HEK293 (cell line): ENCODE measurements around the gene PODN.

ENCODE experiments used
- CTCF ChIA-PET: fragments of 350-600 bp; formaldehyde crosslinking; extraction: SDS; loops from one replicate; lab custom pipeline; 2021; ENCODE audit warnings: antibody characterized with exemption; lab: Yijun Ruan, JAX
- POLR2A ChIA-PET: fragments of 300-600 bp; formaldehyde crosslinking; extraction: SDS; loops from one replicate; lab custom pipeline; 2020; ENCODE audit warnings: antibody characterized with exemption, inconsistent platforms; lab: Yijun Ruan, JAX
- H3K27ac ChIP-seq: fragments of 200-500 bp; sonication (Bioruptor generic); 2 replicates; pipeline ENCODE4 v1.5.1; 2014; ENCODE audit warnings: low read depth, low read length, control low read depth, inconsistent platforms; ENCODE audit errors: extremely low read depth
- H3K36me3 ChIP-seq, 2 experiments: fragments of 200-500 bp in 1 of 2; sonication (Bioruptor generic) in 1 of 2; 1 replicate in 1 of 2; 2 replicates in 1 of 2; pipeline ENCODE4 v1.5.1; 2014 to 2017; ENCODE audit warnings: inconsistent platforms in 2 of 2, low read length in 2 of 2; ENCODE audit not compliant: control insufficient read depth in 2 of 2, insufficient read depth in 1 of 2
- H3K4me1 ChIP-seq: fragments of 200-500 bp; sonication (Bioruptor generic); 2 replicates; pipeline ENCODE4 v1.5.1; 2014; ENCODE audit warnings: mild to moderate bottlenecking, low read length, inconsistent platforms; ENCODE audit not compliant: control insufficient read depth, insufficient read depth
- H3K4me3 ChIP-seq: 2 replicates; pipeline ENCODE4 v1.5.1; 2011; ENCODE audit warnings: low read depth, mild to moderate bottlenecking, control low read depth, low read length, moderate library complexity
- H3K9me3 ChIP-seq: fragments of 200-500 bp; sonication (Bioruptor generic); 2 replicates; pipeline ENCODE4 v1.5.1; 2014; ENCODE audit warnings: low read depth, low read length, inconsistent platforms; ENCODE audit not compliant: control insufficient read depth, insufficient read depth
- AEBP2 ChIP-seq: fragments of 450-650 bp; formaldehyde crosslinking; IDR thresholded peaks from 2 replicates; pipeline ENCODE4 v1.5.1; 2016; ENCODE audit warnings: missing biosample characterization, missing genetic modification characterization, borderline replicate concordance
- IKZF3 ChIP-seq: fragments of 450-650 bp; IDR thresholded peaks from 2 replicates; pipeline ENCODE4 v1.5.0; 2018; ENCODE audit warnings: missing biosample characterization, mild to moderate bottlenecking, missing genetic modification characterization, moderate library complexity
- OSR2 ChIP-seq: fragments of 450-650 bp; formaldehyde crosslinking; IDR thresholded peaks from 2 replicates; pipeline ENCODE4 v1.5.1; 2016; ENCODE audit warnings: missing biosample characterization, missing genetic modification characterization
- PRDM4 ChIP-seq: fragments of 450-650 bp; formaldehyde crosslinking; IDR thresholded peaks from 2 replicates; pipeline ENCODE4 v1.5.1; 2017; ENCODE audit warnings: missing biosample characterization, missing genetic modification characterization
- REPIN1 ChIP-seq: fragments of 450-650 bp; formaldehyde crosslinking; IDR thresholded peaks from 2 replicates; pipeline ENCODE4 v1.5.1; 2017; ENCODE audit warnings: missing biosample characterization, missing genetic modification characterization, low read depth
- ZBTB10 ChIP-seq: fragments of 450-650 bp; formaldehyde crosslinking; IDR thresholded peaks from 2 replicates; pipeline ENCODE4 v1.5.1; 2016; ENCODE audit warnings: missing biosample characterization, missing genetic modification characterization
- ZBTB6 ChIP-seq: fragments of 450-650 bp; formaldehyde crosslinking; IDR thresholded peaks from 2 replicates; pipeline ENCODE4 v1.5.1; 2017; ENCODE audit warnings: missing biosample characterization, missing genetic modification characterization
- ZFHX2 ChIP-seq: fragments of 450-650 bp; formaldehyde crosslinking; conservative IDR thresholded peaks from 2 replicates; pipeline ENCODE4 v1.5.1; 2016; ENCODE audit warnings: missing biosample characterization, missing genetic modification characterization
- ZIC2 ChIP-seq: fragments of 450-650 bp; formaldehyde crosslinking; IDR thresholded peaks from 2 replicates; pipeline ENCODE4 v1.5.1; 2016; ENCODE audit warnings: missing biosample characterization, missing genetic modification characterization
- ZNF138 ChIP-seq: fragments of 450-650 bp; formaldehyde crosslinking; IDR thresholded peaks from 2 replicates; pipeline ENCODE4 v1.5.1; 2016; ENCODE audit warnings: missing biosample characterization, missing genetic modification characterization, borderline replicate concordance
- ZNF19 ChIP-seq: fragments of 450-650 bp; formaldehyde crosslinking; IDR thresholded peaks from 2 replicates; pipeline ENCODE4; 2016; ENCODE audit warnings: missing biosample characterization, missing genetic modification characterization, low read depth
- ZNF2 ChIP-seq: fragments of 450-650 bp; formaldehyde crosslinking; IDR thresholded peaks from 2 replicates; pipeline ENCODE4 v1.5.1; 2016; ENCODE audit warnings: missing biosample characterization, missing genetic modification characterization
- ZNF202 ChIP-seq: fragments of 450-650 bp; formaldehyde crosslinking; IDR thresholded peaks from 2 replicates; pipeline ENCODE4 v1.5.1; 2016; ENCODE audit warnings: missing biosample characterization, missing genetic modification characterization, borderline replicate concordance
- ZNF23 ChIP-seq: fragments of 450-650 bp; formaldehyde crosslinking; IDR thresholded peaks from 2 replicates; pipeline ENCODE4 v1.5.1; 2016; ENCODE audit warnings: missing biosample characterization, missing genetic modification characterization, borderline replicate concordance
- ZNF248 ChIP-seq: fragments of 450-650 bp; formaldehyde crosslinking; IDR thresholded peaks from 2 replicates; pipeline ENCODE4 v1.5.1; 2017; ENCODE audit warnings: missing biosample characterization, missing genetic modification characterization
- ZNF302 ChIP-seq: fragments of 450-650 bp; formaldehyde crosslinking; IDR thresholded peaks from 2 replicates; pipeline ENCODE4 v1.5.1; 2016; ENCODE audit warnings: missing biosample characterization, missing genetic modification characterization, low read depth
- ZNF473 ChIP-seq: fragments of 450-650 bp; formaldehyde crosslinking; IDR thresholded peaks from 2 replicates; pipeline ENCODE4 v1.5.1; 2017; ENCODE audit warnings: missing biosample characterization, missing genetic modification characterization
- ZNF558 ChIP-seq: fragments of 450-650 bp; formaldehyde crosslinking; IDR thresholded peaks from 2 replicates; pipeline ENCODE4 v1.5.1; 2016; ENCODE audit warnings: missing biosample characterization, missing genetic modification characterization
- ZNF677 ChIP-seq: fragments of 450-650 bp; IDR thresholded peaks from 2 replicates; pipeline ENCODE4 v1.5.0; 2018; ENCODE audit warnings: missing biosample characterization, mild to moderate bottlenecking, missing genetic modification characterization, moderate library complexity
- ZSCAN4 ChIP-seq: fragments of 450-650 bp; formaldehyde crosslinking; IDR thresholded peaks from 2 replicates; pipeline ENCODE4 v1.5.1; 2017; ENCODE audit warnings: missing biosample characterization, missing genetic modification characterization

The PODN gene

GRCh38 chr1:53122961-53123413 is 61.0 kb downstream of the PODN start (continued):
- TF ChIP-seq AEBP2: no peak
- no peak for TF ChIP-seq ZIC2 (tag by site-specific recombination)
- TF ChIP-seq IKZF3 (tag by site-specific recombination): no peak
- no peak for TF ChIP-seq ZSCAN4 (tag by site-specific recombination)
- TF ChIP-seq ZBTB6: no peak
- TF ChIP-seq ZNF202 (tag by site-specific recombination): no peak
- no peak for TF ChIP-seq ZNF473 (tag by site-specific recombination)
- no peak for TF ChIP-seq REPIN1 (tag by site-specific recombination)
- TF ChIP-seq, all 188 proteins: peak for 0

- POLR2A ChIA-PET: interaction anchor here (0.5 kb wide), 1 partner anchor 181 kb away, joined by 4 read pairs; no protein-coding TSS in a partner anchor
- Histone ChIP-seq H3K4me1 (no peaks in the 10 kb centered on the region), H3K9me3 (no peaks in the 10 kb centered on the region), H3K36me3 (no peaks in the 10 kb centered on the region), H3K4me3 (no peak overlapping the region), H3K27ac (no peak overlapping the region)
- CTCF ChIA-PET: interaction anchor here (1.5 kb wide), 1 partner anchor 59 kb away, joined by 3 read pairs; no protein-coding TSS in a partner anchor
- no peak for TF ChIP-seq ZFHX2 (tag by site-specific recombination)
- TF ChIP-seq OSR2 (tag by site-specific recombination): no peak
Measured at GRCh38 chr1:53123453-53124140, 61.6 kb downstream of the PODN start.

- ChIA-PET CTCF (interaction anchor here (0.7 kb wide), 1 partner anchor 61 kb away, joined by 4 read pairs; no protein-coding TSS in a partner anchor), POLR2A (no interaction called here)
- Histone ChIP-seq H3K4me3 (no peak overlapping the region), H3K9me3 (no peaks in the 10 kb centered on the region), H3K4me1 (no peaks in the 10 kb centered on the region), H3K27ac (no peak overlapping the region)
- no peak for TF ChIP-seq ZNF248 (tag by site-specific recombination)
- TF ChIP-seq ZNF302 (tag by site-specific recombination): no peak
- TF ChIP-seq ZNF2 (tag by site-specific recombination): no peak
- no peak for TF ChIP-seq ZNF558
- no peak for TF ChIP-seq ZNF677 (tag by site-specific recombination)
- TF ChIP-seq ZBTB10 (tag by site-specific recombination): no peak
- no peak for TF ChIP-seq ZNF19 (tag by site-specific recombination)
- no peak for TF ChIP-seq PRDM4 (tag by site-specific recombination)
- TF ChIP-seq ZNF138 (tag by site-specific recombination): no peak
- TF ChIP-seq ZNF23 (tag by site-specific recombination): no peak
- TF ChIP-seq, all 188 proteins: peak for 0
- no peaks in the 10 kb centered on the region for H3K36me3 ChIP-seq
Measured at GRCh38 chr1:53125122-53125521, 63.1 kb downstream of the PODN start.
